A549 treated with GW870086 at 1 μM for 4 hours (cell line): ENCODE data around the gene FAM184A. TPM values are rescaled to one million over a fixed set of nuclear protein-coding genes. Genes with fewer than 3 reads are reported as not detected.

ENCODE experiments used
- total RNA-seq: library from RNA; stranded (reverse); fragments of 200-300 nt; extraction: Qiagen RNA extraction; gene quantifications from 5 replicates; pipeline ENCODE4 v1.2.3, GENCODE V29; 2022; ENCODE audit warnings: low read depth

FAM184A gene
- not detected in 5 replicates for total RNA-seq

GRCh38 chr6:119078376-119079282 lies at the start of gene FAM184A:
Gene FAM184A (minus strand): TSS chr6:119078664. CDS start chr6:119078299, 365 bp downstream.

GRCh38 chr6:118934461-118935330 lies 143.8 kb downstream of the FAM184A start, which contains the start of gene MCM9:
Gene MCM9 (minus strand): TSS chr6:118935159. CDS start chr6:118931723, 3,436 bp downstream.

Other genes starting within 250 kb of the FAM184A start
- gene ASF1A, start 184.5 kb downstream of the FAM184A start, total RNA-seq: 7.7 to 10.3 TPM (median 9.6 TPM) in 5 replicates
- 3.5 to 6.5 TPM (median 4.9 TPM) in 5 replicates for gene MCM9, start 143.5 kb downstream of the FAM184A start, total RNA-seq